BJ (cell line): ENCODE results near the gene KCNH4. TPM values are rescaled to one million over a fixed set of nuclear protein-coding genes. Genes with fewer than 3 reads are reported as not detected.

Experiments used
- CTCF ChIA-PET: fragments of 350-600 bp; formaldehyde crosslinking; extraction: SDS; loops from one replicate; lab custom pipeline; 2021; ENCODE audit warnings: antibody characterized with exemption, inconsistent platforms; lab: Yijun Ruan, JAX
- POLR2A ChIA-PET: fragments of 300-600 bp; sonication (Branson Sonifier 250); formaldehyde crosslinking; extraction: SDS; loops from one replicate; lab custom pipeline; 2021; ENCODE audit warnings: antibody characterized with exemption; lab: Charles Lee
- DNase-seq: peaks from one replicate; pipeline ENCODE4 v3.0.0-alpha.2; 2011; ENCODE audit warnings: low read depth
- H3K27me3 ChIP-seq: 2 replicates; pipeline ENCODE4 v1.6.0; 2011; ENCODE audit warnings: low read length; ENCODE audit not compliant: control insufficient read depth, insufficient read depth
- H3K36me3 ChIP-seq: 2 replicates; pipeline ENCODE4 v1.5.1; 2011; ENCODE audit warnings: low read length; ENCODE audit not compliant: control insufficient read depth, insufficient read depth
- H3K4me3 ChIP-seq: 2 replicates; pipeline ENCODE4 v1.5.1; 2011; ENCODE audit warnings: low read depth, mild to moderate bottlenecking, control low read depth, low read length
- polyA plus RNA-seq: library from polyadenylated mRNA; depleted of rRNA; stranded (reverse); fragments of >200 nt; gene quantifications from 2 replicates; pipeline ENCODE4 v1.2.3, GENCODE V29; 2011
- TF ChIP-seq, protein P1 (sequence below): IDR thresholded peaks from 2 replicates; pipeline ENCODE4 v1.5.1; 2011; ENCODE audit warnings: low read depth, mild to moderate bottlenecking, control low read depth, inconsistent platforms, low read length, moderate library complexity; ENCODE audit not compliant: insufficient read depth

KCNH4 gene
- polyA plus RNA-seq, 1 experiment = 0.07 TPM

DNA sequence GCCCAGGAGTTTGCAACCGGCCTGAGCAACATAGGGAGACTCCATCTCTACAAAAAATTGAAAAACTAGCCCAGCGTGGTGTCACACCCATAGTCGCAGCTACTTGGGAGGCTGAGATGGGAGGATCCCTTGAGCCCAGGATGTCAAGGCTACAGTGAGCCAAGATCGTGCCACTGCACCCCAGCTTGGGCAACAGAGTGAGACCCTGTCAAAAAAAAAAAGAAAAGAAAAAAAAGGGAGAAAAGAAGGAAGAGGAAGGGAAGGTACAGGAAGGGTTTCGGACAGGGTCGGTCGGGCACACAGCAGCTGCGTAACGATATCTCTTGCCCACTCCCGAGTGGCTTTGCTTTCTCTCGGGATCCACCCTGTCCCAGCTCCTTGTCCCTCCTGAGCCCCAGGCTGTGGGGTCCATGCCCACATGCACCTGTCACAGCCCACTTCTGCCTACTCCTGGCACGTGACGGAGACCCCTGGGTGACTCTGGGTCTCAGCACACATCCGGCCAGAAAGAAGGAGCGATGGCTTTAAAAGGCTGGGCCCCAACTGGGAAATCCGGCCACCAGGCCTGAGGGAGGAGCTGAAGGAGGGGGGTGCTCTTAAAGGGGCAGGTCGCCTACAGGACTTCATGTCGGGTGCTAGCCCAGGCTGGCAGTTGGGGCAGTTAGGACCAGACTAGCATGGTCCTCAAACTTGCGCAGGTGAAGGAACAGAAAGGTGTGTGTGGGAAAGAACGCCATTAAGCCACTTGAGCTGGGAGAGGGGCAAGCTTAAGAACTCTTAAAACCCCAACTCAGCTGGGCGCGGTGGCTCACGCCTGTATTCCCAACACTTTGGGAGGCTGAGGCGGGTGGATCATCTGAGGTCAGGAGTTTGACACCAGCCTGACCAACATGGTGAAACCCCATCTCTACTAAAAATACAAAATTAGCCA is 13.3 kb upstream of the KCNH4 start, which contains the start of gene GHDC:
TSS of gene GHDC (minus strand) at position 526 of the 931 bp plus-strand sequence. CDS start 913 bp downstream, outside the sequence.
- POLR2A ChIA-PET = interaction anchor here (0.6 kb wide), 1 partner anchor 349 kb away, joined by 3 read pairs; no protein-coding TSS in a partner anchor

GRCh38 chr17:42193216-42193968 is 12.4 kb upstream of the KCNH4 start:
- no peak for DNase-seq
- CTCF ChIA-PET = interaction anchor here (1.7 to 3.8 kb wide), 2 partner anchors 9 to 29 kb away, joined by 7 to 35 read pairs; partner anchors contain the start of gene HCRT
- TF ChIP-seq, protein P1, sequence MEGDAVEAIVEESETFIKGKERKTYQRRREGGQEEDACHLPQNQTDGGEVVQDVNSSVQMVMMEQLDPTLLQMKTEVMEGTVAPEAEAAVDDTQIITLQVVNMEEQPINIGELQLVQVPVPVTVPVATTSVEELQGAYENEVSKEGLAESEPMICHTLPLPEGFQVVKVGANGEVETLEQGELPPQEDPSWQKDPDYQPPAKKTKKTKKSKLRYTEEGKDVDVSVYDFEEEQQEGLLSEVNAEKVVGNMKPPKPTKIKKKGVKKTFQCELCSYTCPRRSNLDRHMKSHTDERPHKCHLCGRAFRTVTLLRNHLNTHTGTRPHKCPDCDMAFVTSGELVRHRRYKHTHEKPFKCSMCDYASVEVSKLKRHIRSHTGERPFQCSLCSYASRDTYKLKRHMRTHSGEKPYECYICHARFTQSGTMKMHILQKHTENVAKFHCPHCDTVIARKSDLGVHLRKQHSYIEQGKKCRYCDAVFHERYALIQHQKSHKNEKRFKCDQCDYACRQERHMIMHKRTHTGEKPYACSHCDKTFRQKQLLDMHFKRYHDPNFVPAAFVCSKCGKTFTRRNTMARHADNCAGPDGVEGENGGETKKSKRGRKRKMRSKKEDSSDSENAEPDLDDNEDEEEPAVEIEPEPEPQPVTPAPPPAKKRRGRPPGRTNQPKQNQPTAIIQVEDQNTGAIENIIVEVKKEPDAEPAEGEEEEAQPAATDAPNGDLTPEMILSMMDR = no peak
- Histone ChIP-seq H3K36me3 (no peaks in the 10 kb centered on the region), H3K27me3 (no peaks in the 10 kb centered on the region), H3K4me3 (peak overlapping the region; percentile 65)
- POLR2A ChIA-PET = no interaction called here

More for the DNA sequence above, 13.3 kb upstream of the KCNH4 start, which contains the start of gene GHDC:
- CTCF ChIA-PET = interaction anchor here (0.6 to 3.8 kb wide), 3 partner anchors 10 to 286 kb away, joined by 3 to 35 read pairs (median 7); partner anchors contain the start of gene HCRT
- DNase-seq = peak; percentile 28
- no peaks in the 10 kb centered on the region for H3K27me3 ChIP-seq
- peaks cover 2% of the 10 kb centered on the region; the same call in 1 of the 2 replicates for H3K36me3 ChIP-seq
- TF ChIP-seq, protein P1 = no peak
- peak within 1 kb of the TSS; percentile 65 for H3K4me3 ChIP-seq

- ChIA-PET CTCF (interaction anchor here (1.7 to 3.8 kb wide), 2 partner anchors 8 to 11 kb away, joined by 6 to 35 read pairs; partner anchors contain the start of genes HCRT and KCNH4), POLR2A (no interaction called here)
- TF ChIP-seq, protein P1 = no peak
- no peak for DNase-seq
- Histone ChIP-seq H3K36me3 (no peaks in the 10 kb centered on the region), H3K27me3 (no peaks in the 10 kb centered on the region), H3K4me3 (no peak overlapping the region)
Observed at GRCh38 chr17:42192189-42193126, 11.5 kb upstream of the KCNH4 start.

DNA sequence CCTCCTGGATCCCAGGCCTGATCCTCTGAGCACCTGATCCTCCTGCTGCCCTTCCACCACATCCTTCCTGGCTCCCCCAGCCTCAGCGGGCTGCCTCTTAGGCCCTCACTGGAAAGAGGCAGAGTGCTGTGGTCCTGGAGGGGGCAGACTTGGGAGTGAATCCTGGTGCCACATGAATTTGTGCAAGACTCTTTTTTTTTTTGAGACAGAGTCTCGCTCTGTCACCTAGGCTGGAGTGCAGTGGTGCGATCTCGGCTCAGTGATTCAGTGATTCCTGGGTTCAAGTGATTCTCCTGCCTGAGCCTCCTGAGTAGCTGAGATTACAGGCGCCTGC is 10.3 kb upstream of the KCNH4 start:
- Histone ChIP-seq H3K27me3 (no peaks in the 10 kb centered on the region), H3K36me3 (no peaks in the 10 kb centered on the region), H3K4me3 (no peak overlapping the region)
- DNase-seq = no peak
- CTCF ChIA-PET = interaction anchor here (1.0 to 1.7 kb wide), 2 partner anchors 10 to 197 kb away, joined by 3 to 6 read pairs; partner anchors contain the start of gene KCNH4
- TF ChIP-seq, protein P1 = no peak
- POLR2A ChIA-PET = no interaction called here
